GM19438 (cell line): ENCODE results near the gene MMP10.
"Not testable (repeated sequence)": the region's sequence is repeated elsewhere in the genome, so short reads cannot be mapped to it uniquely, and the experiment has no call there.

ENCODE experiments used
- ATAC-seq: cut with Tn5 transposase; IDR thresholded peaks from one replicate; pipeline ENCODE4 v1.9.1; 2021; ENCODE audit warnings: low read depth; ENCODE audit not compliant: unreplicated experiment

The MMP10 gene

GRCh38 chr11:102784380-102784779 is 4.0 kb upstream of the MMP10 start:
- ATAC-seq, result no peak

DNA sequence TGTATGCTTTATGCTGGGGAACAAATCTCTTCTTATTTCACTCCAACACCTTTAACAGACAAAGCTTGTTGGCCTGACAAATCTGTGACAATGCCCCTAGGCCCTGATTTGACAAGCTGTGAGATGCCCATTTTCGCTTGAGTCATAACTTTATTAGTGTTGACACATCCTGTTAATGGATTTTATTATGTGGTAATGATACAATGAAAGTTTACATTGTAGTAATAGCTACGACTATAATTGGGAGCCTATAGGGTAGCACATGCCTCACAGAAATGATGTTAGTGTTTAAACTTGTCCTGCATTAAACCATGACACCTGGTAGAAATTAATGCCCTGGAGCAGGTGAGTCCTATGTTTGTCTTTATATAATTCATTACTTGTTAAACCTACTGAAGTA is 3.3 kb upstream of the MMP10 start:
- ATAC-seq, result no peak

DNA sequence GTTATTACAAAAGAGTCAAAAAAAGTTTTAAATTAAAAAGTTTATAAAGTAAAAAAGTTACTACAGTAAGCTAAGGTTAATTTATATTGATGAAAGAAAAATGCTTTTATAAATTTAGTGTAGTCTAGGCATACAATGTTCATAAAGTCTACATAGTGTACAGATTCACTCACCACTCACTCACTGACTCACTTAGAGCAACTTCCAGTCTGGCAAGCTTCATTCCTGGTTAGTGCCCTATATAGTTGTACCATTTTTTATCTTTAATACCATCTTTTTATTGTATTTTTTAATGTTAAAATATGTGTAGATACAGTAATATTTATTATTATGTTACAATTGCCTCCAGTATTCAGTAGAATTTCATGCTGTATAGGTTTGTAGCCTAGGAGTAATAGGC is 2.6 kb upstream of the MMP10 start:
- no peak for ATAC-seq

DNA sequence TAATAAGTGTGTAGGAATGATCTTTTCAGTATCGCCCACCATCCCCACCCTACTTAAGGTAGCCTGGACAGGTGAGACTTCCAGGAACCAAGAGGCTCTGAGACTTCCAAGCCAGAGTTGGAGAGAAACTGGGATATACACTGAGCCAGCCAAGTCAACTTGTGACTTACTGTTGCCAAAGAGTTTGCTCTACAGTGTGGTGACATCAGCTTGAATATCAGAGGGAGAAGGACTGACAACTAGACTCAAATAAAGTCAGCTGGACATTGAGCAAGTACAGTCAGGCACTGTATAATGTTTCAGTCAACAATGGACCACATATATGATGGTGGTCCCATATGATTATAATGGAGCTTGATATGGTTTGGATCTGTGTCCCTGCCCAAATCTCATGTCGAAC is 1.2 kb upstream of the MMP10 start:
- no peak for ATAC-seq

DNA sequence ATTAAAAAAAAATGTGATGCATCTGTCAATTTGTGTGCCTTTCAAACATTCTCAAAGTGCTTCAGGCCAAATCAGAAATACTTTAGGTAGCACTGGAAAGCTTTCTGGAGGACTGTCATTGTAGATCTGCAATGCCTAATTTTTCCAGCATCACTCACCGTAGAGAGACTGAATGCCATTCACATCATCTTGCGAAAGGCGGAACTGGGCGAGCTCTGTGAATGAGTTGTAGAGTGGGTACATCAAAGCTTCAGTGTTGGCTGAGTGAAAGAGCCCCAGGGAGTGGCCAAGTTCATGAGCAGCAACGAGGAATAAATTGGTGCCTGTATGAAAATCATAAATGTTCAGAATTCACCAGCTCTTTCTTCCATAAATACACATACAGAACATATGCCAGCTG is 4.0 kb downstream of the MMP10 start:
- ATAC-seq, result no peak

GRCh38 chr11:102773386-102773785 is 7.0 kb downstream of the MMP10 start:
- ATAC-seq, result no peak

- no peak for ATAC-seq
These were observed 9.1 kb downstream of the MMP10 start for GRCh38 chr11:102771351-102771750.

DNA sequence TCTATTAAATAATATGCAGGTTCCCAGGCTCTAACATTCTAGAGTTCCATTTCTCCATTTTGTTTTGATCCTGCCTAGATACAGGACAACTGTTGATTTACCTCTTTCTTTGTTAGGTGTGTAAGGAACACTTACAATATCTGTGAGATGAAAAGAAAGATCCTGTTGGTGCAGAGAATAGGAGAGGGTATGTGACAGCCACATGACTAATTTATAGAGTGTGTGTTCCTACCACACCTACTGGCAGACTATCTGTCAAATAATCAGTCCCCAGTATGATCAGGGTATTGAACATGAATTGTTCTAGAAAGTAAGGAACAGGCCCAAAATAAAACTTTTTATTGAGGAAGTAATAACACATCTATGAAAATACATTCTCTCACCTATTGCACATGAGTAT is 10.2 kb downstream of the MMP10 start:
- no peak for ATAC-seq

- ATAC-seq, result no peak
These were observed 12.6 kb downstream of the MMP10 start for GRCh38 chr11:102767800-102768199.

DNA sequence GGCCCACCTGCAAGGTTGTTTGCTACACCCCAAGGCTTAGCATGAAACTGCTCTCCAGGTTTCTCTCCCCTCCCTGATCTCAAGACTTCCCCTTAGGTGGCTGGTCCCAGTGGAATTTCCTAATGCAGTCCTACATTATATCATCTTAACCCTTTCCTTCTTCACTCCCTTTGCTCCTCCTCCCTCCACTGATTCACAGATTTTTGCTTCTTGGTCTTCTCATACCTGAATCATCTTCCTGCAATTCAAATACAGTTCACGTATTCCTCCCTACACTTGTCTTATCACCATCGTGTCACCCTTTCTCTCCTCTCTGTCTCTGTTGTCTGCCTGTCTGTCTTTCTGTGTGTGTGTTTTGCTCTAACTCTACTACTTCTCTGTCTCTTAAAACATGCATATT is 17.0 kb downstream of the MMP10 start:
- ATAC-seq, result no peak

GRCh38 chr11:102762361-102762767 is 18.1 kb downstream of the MMP10 start:
- no peak for ATAC-seq

DNA sequence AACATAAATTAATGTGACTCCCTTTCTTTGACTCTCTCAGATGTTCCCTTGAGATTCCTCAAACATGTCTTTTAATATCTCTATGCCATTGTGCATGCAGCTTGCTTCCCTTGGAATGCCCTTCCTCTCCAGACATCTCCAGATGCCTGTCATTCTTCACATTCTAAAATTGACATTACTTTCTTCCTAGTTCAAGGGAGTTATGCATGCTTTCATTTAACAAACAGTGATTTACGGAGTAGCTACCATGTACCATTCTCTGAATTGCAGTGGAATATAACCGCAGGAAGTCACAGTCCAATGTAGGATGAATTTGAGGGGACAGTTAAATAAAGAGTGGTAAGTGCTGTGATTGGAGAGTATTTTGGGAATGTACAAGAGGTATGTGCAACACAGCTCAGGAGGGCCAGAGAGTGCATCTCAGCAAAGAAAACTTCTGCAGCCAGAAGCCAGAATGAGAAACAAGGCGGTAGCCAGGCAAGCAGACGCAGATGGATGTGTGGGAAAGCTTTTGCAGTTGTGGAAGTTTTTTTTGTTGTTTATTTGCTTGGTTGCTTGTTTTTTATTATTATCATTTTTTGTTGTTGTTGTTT is 18.7 kb downstream of the MMP10 start:
- ATAC-seq, result no peak

GRCh38 chr11:102760344-102761035 is 19.9 kb downstream of the MMP10 start:
- ATAC-seq, result no peak

- ATAC-seq, result no peak
These were observed 22.4 kb downstream of the MMP10 start for GRCh38 chr11:102757823-102758549.

DNA sequence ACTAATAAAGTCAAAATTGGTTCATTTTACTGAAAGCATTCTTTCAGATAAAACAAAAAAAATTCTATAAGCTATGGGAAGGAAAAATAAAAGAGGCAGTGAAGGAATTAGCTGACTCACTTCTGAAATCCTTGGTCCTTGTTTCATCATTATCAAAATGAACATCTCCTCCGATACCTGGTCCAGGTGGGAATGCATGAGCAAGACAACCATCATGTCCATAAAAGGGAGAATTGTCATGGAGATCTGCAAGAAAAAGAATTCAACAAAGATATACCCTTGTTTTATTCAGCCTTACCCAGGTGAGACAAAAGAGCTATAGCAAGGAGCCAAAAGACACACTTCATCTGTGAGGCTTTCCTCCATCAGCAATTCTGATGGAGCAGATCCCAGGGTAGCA is 27.2 kb downstream of the MMP10 start:
- no peak for ATAC-seq

DNA sequence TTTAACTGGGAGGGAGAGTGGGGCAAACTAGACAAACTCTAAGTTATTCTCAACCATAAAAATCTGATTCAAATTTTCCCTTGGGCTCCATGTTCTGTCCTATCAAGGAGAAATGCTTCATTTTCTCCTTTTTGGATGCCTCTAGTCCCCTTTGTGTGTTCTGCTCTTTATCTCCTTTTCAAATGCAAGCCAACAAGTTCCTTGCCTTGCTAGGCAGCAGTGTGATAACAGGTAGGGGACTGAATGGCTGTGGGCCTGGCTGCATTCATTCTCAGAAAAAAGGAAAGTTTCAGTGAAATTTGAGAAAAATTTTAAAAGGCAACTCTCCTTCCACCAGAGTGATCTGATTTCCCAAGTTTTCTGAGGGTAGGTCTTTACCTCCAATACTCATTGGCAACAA is 28.8 kb downstream of the MMP10 start:
- no peak for ATAC-seq

DNA sequence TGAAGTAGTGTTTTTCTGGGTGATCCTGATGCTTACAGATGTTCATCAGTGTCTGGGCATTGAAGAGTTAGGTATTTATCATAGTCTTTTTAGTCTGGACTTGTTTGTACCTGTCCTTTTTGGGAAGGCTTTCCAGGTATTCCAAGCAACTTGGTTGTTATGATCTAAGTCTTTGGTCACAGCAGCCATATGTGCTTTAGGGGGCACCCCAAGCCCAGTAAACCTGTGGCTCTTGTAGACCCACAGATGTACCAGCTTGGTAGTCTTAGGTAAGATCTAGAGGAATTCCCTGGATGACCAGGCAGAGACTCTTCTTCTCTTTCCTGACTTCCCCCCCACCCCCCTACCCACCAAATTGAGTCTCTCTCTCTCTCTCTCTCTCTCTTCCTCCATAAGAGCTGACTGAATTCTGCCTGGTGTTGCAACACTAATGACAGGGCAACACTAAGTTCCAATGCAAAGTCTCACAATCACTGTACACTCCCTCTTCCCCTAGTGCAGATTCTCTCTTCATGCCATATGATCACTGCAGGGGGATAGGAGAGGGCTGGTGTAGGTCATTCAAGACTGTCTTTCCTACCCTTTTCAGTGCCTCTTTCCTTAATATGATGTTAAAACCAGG is 31.2 kb downstream of the MMP10 start:
- no peak for ATAC-seq

GRCh38 chr11:102746746-102747578 is 33.5 kb downstream of the MMP10 start:
- ATAC-seq, result not testable (repeated sequence)

DNA sequence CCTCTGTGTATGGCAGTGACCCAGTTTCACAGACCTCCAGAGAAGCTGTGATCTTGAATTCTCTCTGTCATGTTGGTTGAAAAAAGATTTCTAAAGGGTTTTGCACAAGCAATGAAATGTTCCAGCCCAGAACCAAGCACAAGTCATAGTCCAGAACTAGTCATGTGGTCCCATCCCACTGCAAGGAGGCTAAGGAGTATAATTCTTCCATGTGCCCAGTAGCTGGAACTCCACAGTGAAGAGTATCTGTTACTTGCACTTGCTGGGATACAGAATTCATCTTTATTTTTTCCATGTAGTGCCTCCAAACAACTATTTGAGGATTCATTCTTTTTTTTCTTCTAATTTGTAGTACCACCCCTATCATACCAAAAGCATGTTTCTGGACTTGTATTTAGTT is 45.8 kb downstream of the MMP10 start:
- ATAC-seq, result no peak

- peak; percentile 92 for ATAC-seq
These were observed 47.1 kb downstream of the MMP10 start for GRCh38 chr11:102733232-102733875.
